ENCODE data around the gene HCRTR1.

DNA sequence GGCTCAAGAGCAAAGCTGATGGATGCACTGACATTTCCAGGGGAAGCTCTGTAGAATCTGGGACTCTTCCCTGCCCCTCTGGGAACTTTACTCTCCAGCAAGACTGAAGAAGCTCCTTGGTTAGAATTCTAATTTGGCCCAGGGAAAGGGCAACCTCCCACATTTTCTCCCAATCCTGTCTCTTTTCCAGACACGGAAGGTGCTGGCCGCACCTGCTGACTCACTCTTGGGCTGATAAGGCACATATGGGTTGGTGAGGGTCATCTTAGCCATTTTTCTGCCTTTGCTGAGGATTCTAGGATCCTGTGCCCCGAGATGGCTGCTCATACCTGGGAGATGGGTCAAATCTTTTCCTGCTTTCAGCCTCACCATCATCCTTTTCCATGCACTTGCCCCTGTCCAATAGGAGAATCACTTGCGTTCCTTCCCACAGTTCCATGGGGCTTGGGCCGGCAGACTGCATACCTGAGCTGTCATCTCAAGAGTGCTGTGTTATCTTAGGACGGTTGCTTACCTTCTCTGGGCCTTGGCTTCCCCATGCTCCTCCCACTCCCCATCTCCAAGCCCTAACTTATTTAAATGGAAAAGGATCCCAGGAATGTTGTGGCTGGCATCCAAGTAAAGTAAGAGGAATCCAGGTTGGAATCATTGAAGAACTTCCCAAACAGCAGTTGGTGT lies 39.8 kb upstream of the HCRTR1 start:
- TF ChIP-seq EZH2 (IDR thresholded peaks at IDR 0.05; ENCODE audit: borderline replicate concordance, low read length), result no peak
- TF ChIP-seq, protein P1, sequence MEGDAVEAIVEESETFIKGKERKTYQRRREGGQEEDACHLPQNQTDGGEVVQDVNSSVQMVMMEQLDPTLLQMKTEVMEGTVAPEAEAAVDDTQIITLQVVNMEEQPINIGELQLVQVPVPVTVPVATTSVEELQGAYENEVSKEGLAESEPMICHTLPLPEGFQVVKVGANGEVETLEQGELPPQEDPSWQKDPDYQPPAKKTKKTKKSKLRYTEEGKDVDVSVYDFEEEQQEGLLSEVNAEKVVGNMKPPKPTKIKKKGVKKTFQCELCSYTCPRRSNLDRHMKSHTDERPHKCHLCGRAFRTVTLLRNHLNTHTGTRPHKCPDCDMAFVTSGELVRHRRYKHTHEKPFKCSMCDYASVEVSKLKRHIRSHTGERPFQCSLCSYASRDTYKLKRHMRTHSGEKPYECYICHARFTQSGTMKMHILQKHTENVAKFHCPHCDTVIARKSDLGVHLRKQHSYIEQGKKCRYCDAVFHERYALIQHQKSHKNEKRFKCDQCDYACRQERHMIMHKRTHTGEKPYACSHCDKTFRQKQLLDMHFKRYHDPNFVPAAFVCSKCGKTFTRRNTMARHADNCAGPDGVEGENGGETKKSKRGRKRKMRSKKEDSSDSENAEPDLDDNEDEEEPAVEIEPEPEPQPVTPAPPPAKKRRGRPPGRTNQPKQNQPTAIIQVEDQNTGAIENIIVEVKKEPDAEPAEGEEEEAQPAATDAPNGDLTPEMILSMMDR (conservative IDR thresholded peaks at IDR 0.05 in 1 of 2, IDR thresholded peaks at IDR 0.05 in 1 of 2; ENCODE audit: extremely low read depth in 1 of 2, insufficient read depth in 1 of 2, low read depth in 1 of 2, low read length in 2 of 2), result no peak
